ENCODE measurements around the gene HSPB1.

The HSPB1 gene

DNA sequence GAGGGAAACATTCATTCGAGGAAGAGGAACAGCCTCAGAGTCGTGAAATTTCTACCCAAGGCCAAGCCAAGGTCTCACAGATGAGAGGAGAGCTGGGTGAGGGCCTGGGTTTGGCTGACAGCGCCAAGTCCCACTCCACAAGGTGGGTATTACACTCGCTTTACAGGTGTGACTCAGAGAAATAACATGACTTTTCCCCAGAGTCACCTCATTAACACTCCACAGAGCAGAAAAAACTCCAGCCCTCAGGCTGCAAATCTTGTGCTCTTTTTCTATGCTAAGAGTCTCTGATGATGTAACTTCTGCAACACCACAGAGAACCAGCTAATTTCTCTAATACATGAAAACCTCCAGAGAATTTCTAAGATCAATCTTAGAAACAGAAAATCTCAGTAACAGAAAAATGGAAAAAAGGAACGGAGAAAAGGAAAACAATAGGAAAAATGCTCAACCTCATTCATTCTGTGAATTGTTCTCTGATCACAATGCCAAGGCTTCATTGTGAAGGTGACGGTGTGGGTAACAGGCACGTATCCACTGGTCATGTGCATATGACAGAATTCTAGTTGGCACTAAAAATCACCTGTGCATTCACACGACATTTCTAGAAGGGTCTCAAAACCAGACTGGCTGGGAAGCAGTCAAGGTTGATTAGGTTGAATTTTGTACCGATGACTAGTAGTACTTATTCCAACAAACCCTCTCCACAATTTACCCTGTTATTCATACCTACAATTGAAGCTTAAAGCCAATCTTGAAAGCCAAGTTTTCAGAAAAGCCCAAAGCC lies 36.0 kb downstream of the HSPB1 start:
- H2BK5ac ChIP-seq (ENCODE audit: low read depth, low read length, poor library complexity, severe bottlenecking) = no peak overlapping the region
- peaks cover 11% of the 10 kb centered on the region for H3K4me1 ChIP-seq (ENCODE audit: control insufficient read depth, insufficient read depth, low read depth, low read length)
- H3K79me1 ChIP-seq (replicated peaks; ENCODE audit: low read length, poor library complexity, severe bottlenecking) = no peaks in the 10 kb centered on the region
- 88% methylated on average over 8 of the region's 9 CpGs for WGBS
- H2AK5ac ChIP-seq (ENCODE audit: low read length, severe bottlenecking) = peak overlapping the region; percentile 61
- H3K4me2 ChIP-seq (ENCODE audit: low read length, poor library complexity, severe bottlenecking) = no peak overlapping the region
- no peak overlapping the region for H3K4ac ChIP-seq (ENCODE audit: low read depth in 1 of 2, low read length in 2 of 2)
- peaks cover 12 to 60% of the 10 kb centered on the region in 2 experiments for H3K36me3 ChIP-seq (ENCODE audit: control insufficient read depth in 1 of 2, insufficient read depth in 2 of 2, low read depth in 1 of 2, low read length in 2 of 2)
- no peak overlapping the region for H2AFZ ChIP-seq (ENCODE audit: low read depth, low read length)
- H3K27me3 ChIP-seq (ENCODE audit: control insufficient read depth in 1 of 2, insufficient read depth in 1 of 2, low read length in 2 of 2) = no peaks in the 10 kb centered on the region
- peak overlapping the region; percentile 70 for H3K27ac ChIP-seq (ENCODE audit: low read length, poor library complexity, severe bottlenecking)
- no peak overlapping the region for H2BK15ac ChIP-seq (ENCODE audit: low read depth, poor library complexity, severe bottlenecking)
- no peak overlapping the region for H2BK120ac ChIP-seq (ENCODE audit: low read depth, low read length)
- H2BK12ac ChIP-seq (ENCODE audit: low read length in 2 of 2) = no peak overlapping the region
- no peak overlapping the region for H4K8ac ChIP-seq (ENCODE audit: low read length)
- no peak overlapping the region for H3K18ac ChIP-seq (ENCODE audit: low read depth in 1 of 2, low read length in 2 of 2)
- H3K9me3 ChIP-seq (ENCODE audit: control insufficient read depth, low read length) = no peaks in the 10 kb centered on the region
- DNase-seq = no peak
- peak overlapping the region; percentile 7 for H3K9ac ChIP-seq (ENCODE audit: low read length)
- H4K91ac ChIP-seq (ENCODE audit: low read length) = no peak overlapping the region
- H3K4me3 ChIP-seq (ENCODE audit: insufficient read depth in 1 of 2, low read depth in 1 of 2, low read length in 2 of 2) = no peak overlapping the region
- no peak overlapping the region for H3K14ac ChIP-seq (ENCODE audit: low read length in 2 of 2)
- H3K23ac ChIP-seq (ENCODE audit: low read length in 2 of 2) = no peak overlapping the region

DNA sequence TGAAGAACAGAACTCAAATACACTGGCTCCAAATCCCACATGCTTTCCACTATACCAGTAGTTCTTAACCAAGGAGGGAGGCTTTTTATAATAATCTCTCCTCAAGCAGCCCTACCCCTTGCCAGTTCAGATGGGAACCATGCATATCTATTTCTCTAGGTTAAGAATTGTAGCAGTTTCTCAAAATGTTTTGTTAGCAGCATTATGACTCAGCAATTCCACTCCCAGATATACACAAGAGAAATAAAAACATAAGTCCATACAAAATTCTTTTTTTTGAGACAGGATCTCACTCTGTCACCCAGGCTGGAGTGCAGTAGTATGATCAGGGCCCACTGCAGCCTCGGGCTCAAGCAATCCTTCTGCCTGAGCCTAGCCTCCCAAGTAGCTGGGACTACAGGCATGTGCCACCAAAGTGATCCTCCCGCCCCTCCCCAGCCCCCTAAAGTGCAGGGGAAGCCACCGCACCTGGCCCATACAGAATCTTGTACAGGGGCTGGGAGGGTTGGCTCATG lies 38.2 kb downstream of the HSPB1 start:
- Histone ChIP-seq H2BK15ac (ENCODE audit: low read depth, poor library complexity, severe bottlenecking) (peak overlapping the region; percentile 93), H3K14ac (ENCODE audit: low read length in 2 of 2) (no peak overlapping the region), H3K18ac (ENCODE audit: low read depth in 1 of 2, low read length in 2 of 2) (no peak overlapping the region), H3K79me1 (replicated peaks; ENCODE audit: low read length, poor library complexity, severe bottlenecking) (no peaks in the 10 kb centered on the region), H3K4me2 (ENCODE audit: low read length, poor library complexity, severe bottlenecking) (no peak overlapping the region), H3K27me3 (ENCODE audit: control insufficient read depth in 1 of 2, insufficient read depth in 1 of 2, low read length in 2 of 2) (no peaks in the 10 kb centered on the region), H2AFZ (ENCODE audit: low read depth, low read length) (no peak overlapping the region), H3K4me1 (ENCODE audit: control insufficient read depth, insufficient read depth, low read depth, low read length) (peaks cover 8% of the 10 kb centered on the region), H2BK120ac (ENCODE audit: low read depth, low read length) (no peak overlapping the region), H3K36me3 (ENCODE audit: control insufficient read depth in 1 of 2, insufficient read depth in 2 of 2, low read depth in 1 of 2, low read length in 2 of 2) (peaks cover 17 to 80% of the 10 kb centered on the region in 2 experiments), H3K9ac (ENCODE audit: low read length) (peak overlapping the region; percentile 71), H3K9me3 (ENCODE audit: control insufficient read depth, low read length) (no peaks in the 10 kb centered on the region), H3K23ac (ENCODE audit: low read length in 2 of 2) (no peak overlapping the region), H3K4me3 (ENCODE audit: insufficient read depth in 1 of 2, low read depth in 1 of 2, low read length in 2 of 2) (no peak overlapping the region), H2BK5ac (ENCODE audit: low read depth, low read length, poor library complexity, severe bottlenecking) (no peak overlapping the region), H4K8ac (ENCODE audit: low read length) (no peak overlapping the region), H3K4ac (ENCODE audit: low read depth in 1 of 2, low read length in 2 of 2) (no peak overlapping the region), H2AK5ac (ENCODE audit: low read length, severe bottlenecking) (no peak overlapping the region), H3K27ac (ENCODE audit: low read length, poor library complexity, severe bottlenecking) (peak overlapping the region; percentile 58), H4K91ac (ENCODE audit: low read length) (peak overlapping the region; percentile 73), H2BK12ac (ENCODE audit: low read length in 2 of 2) (peak overlapping the region in 1 of 2 experiments; percentile 59)
- DNase-seq = peak; percentile 69
- WGBS = 98% methylated on average over 3 of the region's 3 CpGs

DNA sequence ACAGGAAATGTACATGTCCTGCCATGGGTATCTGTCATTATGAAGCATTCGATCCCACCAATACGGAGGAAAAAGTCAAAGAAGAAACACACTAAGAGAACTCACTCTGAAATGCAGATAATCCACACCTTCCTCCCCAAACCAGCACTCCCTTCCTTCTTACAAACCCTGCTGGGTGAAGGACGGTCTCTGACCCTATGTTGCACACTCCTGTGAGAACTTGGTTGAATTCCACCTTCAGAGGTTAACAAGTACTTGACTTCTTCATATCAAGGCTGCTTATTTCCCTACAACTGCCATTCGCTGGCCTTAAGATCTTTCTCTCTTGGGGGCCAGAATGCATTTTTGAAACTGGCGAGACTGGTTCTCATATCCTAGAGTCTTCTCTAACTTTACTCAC lies 39.7 kb downstream of the HSPB1 start:
- H2AK5ac ChIP-seq (ENCODE audit: low read length, severe bottlenecking) = no peak overlapping the region
- no peaks in the 10 kb centered on the region for H3K9me3 ChIP-seq (ENCODE audit: control insufficient read depth, low read length)
- no peak overlapping the region for H2BK5ac ChIP-seq (ENCODE audit: low read depth, low read length, poor library complexity, severe bottlenecking)
- H2BK120ac ChIP-seq (ENCODE audit: low read depth, low read length) = no peak overlapping the region
- no peak overlapping the region for H3K18ac ChIP-seq (ENCODE audit: low read depth in 1 of 2, low read length in 2 of 2)
- 96% methylated on average over 5 of the region's 5 CpGs for WGBS
- H3K36me3 ChIP-seq (ENCODE audit: control insufficient read depth in 1 of 2, insufficient read depth in 2 of 2, low read depth in 1 of 2, low read length in 2 of 2) = peaks cover 30 to 84% of the 10 kb centered on the region in 2 experiments
- no peak overlapping the region for H3K9ac ChIP-seq (ENCODE audit: low read length)
- no peak overlapping the region for H3K23ac ChIP-seq (ENCODE audit: low read length in 2 of 2)
- H2AFZ ChIP-seq (ENCODE audit: low read depth, low read length) = no peak overlapping the region
- H3K14ac ChIP-seq (ENCODE audit: low read length in 2 of 2) = no peak overlapping the region
- no peak for DNase-seq
- no peaks in the 10 kb centered on the region for H3K79me1 ChIP-seq (replicated peaks; ENCODE audit: low read length, poor library complexity, severe bottlenecking)
- H4K91ac ChIP-seq (ENCODE audit: low read length) = no peak overlapping the region
- H2BK15ac ChIP-seq (ENCODE audit: low read depth, poor library complexity, severe bottlenecking) = no peak overlapping the region
- H2BK12ac ChIP-seq (ENCODE audit: low read length in 2 of 2) = no peak overlapping the region
- no peak overlapping the region for H4K8ac ChIP-seq (ENCODE audit: low read length)
- H3K4me1 ChIP-seq (ENCODE audit: control insufficient read depth, insufficient read depth, low read depth, low read length) = peaks cover 7% of the 10 kb centered on the region
- no peak overlapping the region for H3K4ac ChIP-seq (ENCODE audit: low read depth in 1 of 2, low read length in 2 of 2)
- H3K4me3 ChIP-seq (ENCODE audit: insufficient read depth in 1 of 2, low read depth in 1 of 2, low read length in 2 of 2) = no peak overlapping the region
- H3K4me2 ChIP-seq (ENCODE audit: low read length, poor library complexity, severe bottlenecking) = no peak overlapping the region
- no peaks in the 10 kb centered on the region for H3K27me3 ChIP-seq (ENCODE audit: control insufficient read depth in 1 of 2, insufficient read depth in 1 of 2, low read length in 2 of 2)
- H3K27ac ChIP-seq (ENCODE audit: low read length, poor library complexity, severe bottlenecking) = no peak overlapping the region

DNA sequence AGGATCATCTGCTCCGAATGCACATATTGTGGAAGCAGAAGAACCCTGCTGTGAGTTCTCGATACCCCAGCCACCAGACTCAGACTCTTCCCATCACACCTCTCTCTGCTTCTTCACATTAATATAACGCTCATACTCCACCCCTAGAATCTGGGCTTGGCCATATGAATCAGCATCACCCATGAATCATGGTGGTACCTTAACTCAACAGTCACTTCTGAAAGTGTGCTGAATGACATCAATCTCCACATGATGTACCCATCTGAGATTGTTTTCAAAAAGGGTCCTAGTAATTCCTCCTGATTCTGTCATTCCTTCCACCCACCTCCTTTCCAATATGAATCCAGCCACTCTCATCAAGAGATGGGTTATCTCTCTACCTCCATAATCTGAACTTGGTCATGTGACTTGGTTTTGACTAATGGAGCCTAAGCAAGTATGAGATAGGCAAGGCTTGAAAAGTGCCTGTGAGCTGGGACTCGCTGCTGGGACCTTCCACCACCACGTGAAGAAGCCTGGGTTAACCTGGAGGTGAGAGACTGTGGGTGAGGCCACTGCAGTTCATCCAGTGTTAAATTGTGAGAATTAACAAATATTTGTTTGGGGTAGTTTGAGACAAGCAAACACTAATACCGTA lies 40.9 kb downstream of the HSPB1 start:
- Histone ChIP-seq H3K4me1 (ENCODE audit: control insufficient read depth, insufficient read depth, low read depth, low read length) (peaks cover 7% of the 10 kb centered on the region), H4K91ac (ENCODE audit: low read length) (no peak overlapping the region), H3K4me3 (ENCODE audit: insufficient read depth in 1 of 2, low read depth in 1 of 2, low read length in 2 of 2) (no peak overlapping the region), H3K18ac (ENCODE audit: low read depth in 1 of 2, low read length in 2 of 2) (no peak overlapping the region), H3K79me1 (replicated peaks; ENCODE audit: low read length, poor library complexity, severe bottlenecking) (no peaks in the 10 kb centered on the region), H2BK15ac (ENCODE audit: low read depth, poor library complexity, severe bottlenecking) (no peak overlapping the region), H2BK12ac (ENCODE audit: low read length in 2 of 2) (no peak overlapping the region), H2BK120ac (ENCODE audit: low read depth, low read length) (no peak overlapping the region), H2AK5ac (ENCODE audit: low read length, severe bottlenecking) (no peak overlapping the region), H3K9ac (ENCODE audit: low read length) (no peak overlapping the region), H3K9me3 (ENCODE audit: control insufficient read depth, low read length) (no peaks in the 10 kb centered on the region), H3K36me3 (ENCODE audit: control insufficient read depth in 1 of 2, insufficient read depth in 2 of 2, low read depth in 1 of 2, low read length in 2 of 2) (peaks cover 31 to 86% of the 10 kb centered on the region in 2 experiments), H3K27ac (ENCODE audit: low read length, poor library complexity, severe bottlenecking) (no peak overlapping the region), H3K23ac (ENCODE audit: low read length in 2 of 2) (no peak overlapping the region), H3K4ac (ENCODE audit: low read depth in 1 of 2, low read length in 2 of 2) (no peak overlapping the region), H2AFZ (ENCODE audit: low read depth, low read length) (no peak overlapping the region), H2BK5ac (ENCODE audit: low read depth, low read length, poor library complexity, severe bottlenecking) (no peak overlapping the region), H3K4me2 (ENCODE audit: low read length, poor library complexity, severe bottlenecking) (no peak overlapping the region), H3K27me3 (ENCODE audit: control insufficient read depth in 1 of 2, insufficient read depth in 1 of 2, low read length in 2 of 2) (no peaks in the 10 kb centered on the region), H3K14ac (ENCODE audit: low read length in 2 of 2) (no peak overlapping the region), H4K8ac (ENCODE audit: low read length) (no peak overlapping the region)
- no peak for DNase-seq
- WGBS = 92% methylated on average over 6 of the region's 6 CpGs

Measured in mesenchymal stem cell (in vitro differentiated cells and primary cell).